Measurements from ENCODE around the gene PDE6C. TPM values are rescaled to one million over a fixed set of nuclear protein-coding genes. Genes with fewer than 3 reads are reported as not detected.

The PDE6C gene
- total RNA-seq, 1 donor from 2014 or later, result not detected

DNA sequence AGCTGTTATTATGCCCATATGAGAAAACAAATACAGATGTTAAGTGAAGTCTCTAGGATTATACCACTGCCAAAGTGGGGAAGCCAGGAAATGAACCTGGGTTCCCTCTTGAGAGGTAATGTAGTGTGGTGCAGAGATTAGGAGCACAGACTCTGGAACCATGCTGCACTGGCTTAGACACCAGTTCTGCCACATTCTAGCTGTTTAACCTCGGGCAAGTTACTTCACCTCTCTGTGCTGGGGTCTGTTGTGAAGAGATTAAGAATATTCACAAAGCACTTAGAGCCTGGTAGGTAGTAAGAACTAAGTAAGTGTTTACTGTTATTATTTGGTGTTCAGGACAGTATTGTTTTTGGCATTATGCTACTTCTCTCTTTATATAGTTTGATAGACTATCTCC is 41.9 kb downstream of the PDE6C start:
- H3K36me3 Mint-ChIP-seq (ENCODE audit: low read depth, unreplicated experiment), result no peaks in the 10 kb centered on the region

DNA sequence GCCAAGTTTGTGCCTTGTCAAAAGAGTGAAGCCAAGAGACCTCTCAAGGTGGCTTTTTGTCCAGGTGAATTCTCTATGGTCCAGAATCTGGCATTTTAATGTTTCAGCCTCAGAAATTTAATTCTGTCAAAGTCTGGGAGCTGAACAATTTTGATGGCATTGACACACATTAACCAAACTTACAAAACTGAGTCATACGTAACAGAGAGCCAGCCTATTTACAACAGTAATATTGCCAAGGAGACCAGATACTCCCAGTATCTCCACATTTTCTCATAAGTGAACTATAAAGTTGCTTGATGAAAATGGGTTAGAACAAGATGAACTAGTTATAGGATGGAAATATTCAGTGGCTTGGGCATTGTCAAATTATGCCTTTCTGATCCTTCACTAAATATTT is 43.8 kb downstream of the PDE6C start:
- TF ChIP-seq, protein P1, sequence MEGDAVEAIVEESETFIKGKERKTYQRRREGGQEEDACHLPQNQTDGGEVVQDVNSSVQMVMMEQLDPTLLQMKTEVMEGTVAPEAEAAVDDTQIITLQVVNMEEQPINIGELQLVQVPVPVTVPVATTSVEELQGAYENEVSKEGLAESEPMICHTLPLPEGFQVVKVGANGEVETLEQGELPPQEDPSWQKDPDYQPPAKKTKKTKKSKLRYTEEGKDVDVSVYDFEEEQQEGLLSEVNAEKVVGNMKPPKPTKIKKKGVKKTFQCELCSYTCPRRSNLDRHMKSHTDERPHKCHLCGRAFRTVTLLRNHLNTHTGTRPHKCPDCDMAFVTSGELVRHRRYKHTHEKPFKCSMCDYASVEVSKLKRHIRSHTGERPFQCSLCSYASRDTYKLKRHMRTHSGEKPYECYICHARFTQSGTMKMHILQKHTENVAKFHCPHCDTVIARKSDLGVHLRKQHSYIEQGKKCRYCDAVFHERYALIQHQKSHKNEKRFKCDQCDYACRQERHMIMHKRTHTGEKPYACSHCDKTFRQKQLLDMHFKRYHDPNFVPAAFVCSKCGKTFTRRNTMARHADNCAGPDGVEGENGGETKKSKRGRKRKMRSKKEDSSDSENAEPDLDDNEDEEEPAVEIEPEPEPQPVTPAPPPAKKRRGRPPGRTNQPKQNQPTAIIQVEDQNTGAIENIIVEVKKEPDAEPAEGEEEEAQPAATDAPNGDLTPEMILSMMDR (IDR thresholded peaks at IDR 0.05; ENCODE audit: unreplicated experiment), result no peak
- Mint-ChIP-seq H3K27me3 (ENCODE audit: unreplicated experiment) (no peaks in the 10 kb centered on the region), H3K27ac (ENCODE audit: unreplicated experiment) (no peak overlapping the region), H3K9me3 (ENCODE audit: unreplicated experiment) (no peaks in the 10 kb centered on the region), H3K36me3 (ENCODE audit: low read depth, unreplicated experiment) (peaks cover 11% of the 10 kb centered on the region), H3K4me3 (ENCODE audit: unreplicated experiment) (no peak overlapping the region), H3K4me1 (ENCODE audit: unreplicated experiment) (no peaks in the 10 kb centered on the region)
- no peak for DNase-seq (ENCODE audit: low spot score)

More for the DNA sequence above, 41.9 kb downstream of the PDE6C start:
- no peak overlapping the region for H3K4me3 Mint-ChIP-seq (ENCODE audit: unreplicated experiment)
- TF ChIP-seq, protein P1 (IDR thresholded peaks at IDR 0.05; ENCODE audit: unreplicated experiment), result no peak
- DNase-seq (ENCODE audit: low spot score), result no peak
- H3K9me3 Mint-ChIP-seq (ENCODE audit: unreplicated experiment), result no peaks in the 10 kb centered on the region
- H3K27me3 Mint-ChIP-seq (ENCODE audit: unreplicated experiment), result no peaks in the 10 kb centered on the region
- H3K4me1 Mint-ChIP-seq (ENCODE audit: unreplicated experiment), result no peaks in the 10 kb centered on the region
- H3K27ac Mint-ChIP-seq (ENCODE audit: unreplicated experiment), result no peak overlapping the region

DNA sequence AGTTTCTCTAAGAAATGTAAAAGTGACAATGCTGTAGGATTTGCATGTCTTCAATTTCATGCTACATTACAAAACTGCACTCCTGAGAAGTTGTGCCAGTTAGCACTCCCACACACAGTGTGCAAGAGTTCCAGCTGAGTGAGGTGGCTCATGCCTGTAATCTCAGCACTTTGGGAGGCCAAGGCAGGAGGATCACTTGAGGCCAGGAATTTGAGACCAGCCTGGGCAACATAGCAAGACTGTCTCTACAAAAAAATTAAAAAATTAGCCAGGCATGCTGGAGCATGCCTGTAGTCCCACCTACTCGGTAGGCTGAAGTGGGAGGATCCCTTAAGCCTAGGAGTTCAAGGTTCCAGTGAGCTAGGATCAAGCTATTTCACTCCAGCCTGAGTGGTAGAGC is 45.4 kb downstream of the PDE6C start:
- Mint-ChIP-seq H3K4me1 (ENCODE audit: unreplicated experiment) (no peaks in the 10 kb centered on the region), H3K9me3 (ENCODE audit: unreplicated experiment) (no peaks in the 10 kb centered on the region), H3K27me3 (ENCODE audit: unreplicated experiment) (no peaks in the 10 kb centered on the region), H3K27ac (ENCODE audit: unreplicated experiment) (no peak overlapping the region), H3K36me3 (ENCODE audit: low read depth, unreplicated experiment) (peaks cover 11% of the 10 kb centered on the region), H3K4me3 (ENCODE audit: unreplicated experiment) (no peak overlapping the region)
- TF ChIP-seq, protein P1 (IDR thresholded peaks at IDR 0.05; ENCODE audit: unreplicated experiment), result no peak
- no peak for DNase-seq (ENCODE audit: low spot score)

DNA sequence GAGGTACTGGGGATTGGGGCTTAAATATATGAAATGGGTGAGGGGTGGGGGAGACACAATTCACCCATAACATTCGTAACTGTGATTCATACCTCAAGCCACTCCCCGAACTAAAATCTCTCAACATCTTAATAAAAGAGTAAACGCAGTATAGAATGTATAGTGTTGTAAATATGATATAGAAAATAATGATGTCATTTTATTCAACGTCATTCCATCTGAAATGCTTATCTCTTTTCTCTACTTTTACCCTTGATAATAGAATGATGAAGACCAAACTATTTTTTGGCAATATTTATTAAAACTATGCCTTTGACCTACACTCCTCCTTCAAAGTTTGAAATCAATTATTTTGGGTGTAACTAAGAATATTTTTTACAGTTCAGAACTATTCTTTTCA is 53.7 kb downstream of the PDE6C start:
- Mint-ChIP-seq H3K4me1 (ENCODE audit: unreplicated experiment) (no peaks in the 10 kb centered on the region), H3K27me3 (ENCODE audit: unreplicated experiment) (no peaks in the 10 kb centered on the region)

DNA sequence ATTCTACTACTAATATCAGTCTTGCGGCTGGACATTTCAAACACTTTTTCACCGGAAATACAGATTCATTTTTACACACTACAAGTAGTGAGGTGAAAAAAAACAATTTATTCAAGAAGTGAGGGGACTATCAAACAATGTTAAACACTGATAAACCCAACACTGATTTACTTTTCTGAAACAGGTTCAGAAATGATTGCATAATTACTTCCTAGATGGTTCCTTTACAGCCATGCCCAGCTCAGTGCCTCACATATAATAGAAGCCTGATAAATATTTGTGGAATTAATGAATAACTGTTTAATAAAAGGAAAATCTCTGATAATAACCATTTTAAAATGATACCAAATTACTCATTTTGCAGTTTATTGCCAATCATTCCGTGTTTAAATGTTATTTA is 55.5 kb downstream of the PDE6C start:
- Mint-ChIP-seq H3K4me3 (ENCODE audit: unreplicated experiment) (no peak overlapping the region), H3K27me3 (ENCODE audit: unreplicated experiment) (no peaks in the 10 kb centered on the region), H3K4me1 (ENCODE audit: unreplicated experiment) (no peaks in the 10 kb centered on the region), H3K9me3 (ENCODE audit: unreplicated experiment) (no peaks in the 10 kb centered on the region), H3K27ac (ENCODE audit: unreplicated experiment) (no peak overlapping the region), H3K36me3 (ENCODE audit: low read depth, unreplicated experiment) (peaks cover 7% of the 10 kb centered on the region)
- TF ChIP-seq, protein P1 (IDR thresholded peaks at IDR 0.05; ENCODE audit: unreplicated experiment), result no peak
- no peak for DNase-seq (ENCODE audit: low spot score)

More for the DNA sequence above, 53.7 kb downstream of the PDE6C start:
- Mint-ChIP-seq H3K36me3 (ENCODE audit: low read depth, unreplicated experiment) (peaks cover 8% of the 10 kb centered on the region), H3K9me3 (ENCODE audit: unreplicated experiment) (no peaks in the 10 kb centered on the region), H3K27ac (ENCODE audit: unreplicated experiment) (no peak overlapping the region), H3K4me3 (ENCODE audit: unreplicated experiment) (no peak overlapping the region)
- DNase-seq (ENCODE audit: low spot score), result no peak
- TF ChIP-seq, protein P1 (IDR thresholded peaks at IDR 0.05; ENCODE audit: unreplicated experiment), result no peak
